B cell (primary cell): Measurements from ENCODE around the gene DFFB.

ENCODE experiments used
- CTCF ChIP-seq: fragments of 200-600 bp; IDR thresholded peaks from one replicate; pipeline ENCODE4 v1.8.0; 2022; ENCODE audit warnings: antibody characterized with exemption, mild to moderate bottlenecking
- EZH2 ChIP-seq: IDR thresholded peaks from 2 replicates; pipeline ENCODE4 v1.6.1; 2012; ENCODE audit warnings: borderline replicate concordance, low read depth, mild to moderate bottlenecking, moderate library complexity, low read length; ENCODE audit not compliant: insufficient read depth, poor library complexity, severe bottlenecking

- TF ChIP-seq CTCF (no peak), EZH2 (no peak)
Observed at GRCh38 chr1:3895951-3896325, 38.7 kb downstream of the DFFB start.
